A375 (cell line): ENCODE measurements around the gene MIA3. TPM values are rescaled to one million over a fixed set of nuclear protein-coding genes. Genes with fewer than 3 reads are reported as not detected.

Experiments used
- total RNA-seq: library from RNA; depleted of rRNA; stranded (reverse); fragments of >200 nt; shearing (Covaris generic); gene quantifications from 2 replicates; pipeline ENCODE4 v1.2.3, GENCODE V29; 2014; rRNA removed

MIA3 gene
- total RNA-seq = 35.5 and 44.4 TPM in 2 replicates

GRCh38 chr1:222618001-222618879, at the start of gene MIA3:
Gene MIA3, plus strand, starts transcription at chr1:222618097. Its CDS starts 14 bp downstream, at chr1:222618111.

GRCh38 chr1:222589462-222590302, 28.2 kb upstream of the MIA3 start, which contains the start of gene TAF1A:
Gene TAF1A, minus strand, starts transcription at chr1:222589933.

GRCh38 chr1:222712253-222713090, 94.6 kb downstream of the MIA3 start, which contains the start of the genes AIDA and BROX:
Gene AIDA, minus strand, starts transcription at chr1:222712491. Its CDS starts 174 bp downstream, at chr1:222712317.
Gene BROX, plus strand, starts transcription at chr1:222712564. Its CDS starts 3,136 bp downstream, at chr1:222715700.

Other genes with a start within 250 kb of the MIA3 start
- 0.23 and 1.6 TPM in 2 replicates for gene HHIPL2, start 70.0 kb upstream of the MIA3 start, total RNA-seq
- 16.0 and 17.7 TPM in 2 replicates for gene TAF1A, start 28.2 kb upstream of the MIA3 start, total RNA-seq
- 17.9 and 20.1 TPM in 2 replicates for gene AIDA, start 94.4 kb downstream of the MIA3 start, total RNA-seq
- 37.2 and 59.6 TPM in 2 replicates for gene BROX, start 94.5 kb downstream of the MIA3 start, total RNA-seq
- gene FAM177B, start 119.1 kb downstream of the MIA3 start, total RNA-seq = not detected in 2 replicates
- gene DISP1, start 196.9 kb downstream of the MIA3 start, total RNA-seq = 2.9 and 3.0 TPM in 2 replicates